Esophagus (tissue), 2 donors: ENCODE measurements around the gene RBM19. TPM values are rescaled to one million over a fixed set of nuclear protein-coding genes. Genes with fewer than 3 reads are reported as not detected.

Source experiments
- H3K27ac ChIP-seq, 2 donors: one replicate each; pipeline ENCODE4 v1.5.1; 2013; ENCODE audit warnings: low read depth in 2 of 2, mild to moderate bottlenecking in 2 of 2, inconsistent platforms in 1 of 2, low read length in 1 of 2, moderate library complexity in 1 of 2
- H3K27me3 ChIP-seq, 2 donors: one replicate each; pipeline ENCODE4 v1.6.1; 2013; ENCODE audit warnings: low read length in 2 of 2, control low read depth in 1 of 2, mild to moderate bottlenecking in 1 of 2; ENCODE audit not compliant: insufficient read depth in 2 of 2, control insufficient read depth in 1 of 2
- H3K36me3 ChIP-seq, 2 donors: one replicate each; pipeline ENCODE4 v1.6.1; 2013; ENCODE audit warnings: low read length in 1 of 2; ENCODE audit not compliant: control insufficient read depth in 2 of 2, insufficient read depth in 2 of 2
- H3K4me1 ChIP-seq, 2 donors: one replicate each; pipeline ENCODE4 v1.6.1; 2013; ENCODE audit warnings: low read length in 1 of 2; ENCODE audit not compliant: control insufficient read depth in 2 of 2, insufficient read depth in 2 of 2
- H3K4me3 ChIP-seq, 2 donors: one replicate each; pipeline ENCODE4 v1.5.1; 2013; ENCODE audit warnings: low read length in 2 of 2, mild to moderate bottlenecking in 2 of 2, low read depth in 1 of 2, moderate library complexity in 1 of 2
- H3K9me3 ChIP-seq, 2 donors: one replicate each; pipeline ENCODE4 v1.6.1; 2013; ENCODE audit warnings: mild to moderate bottlenecking in 2 of 2, low read depth in 1 of 2, low read length in 1 of 2, moderate library complexity in 1 of 2; ENCODE audit not compliant: control insufficient read depth in 2 of 2, insufficient read depth in 1 of 2
- WGBS, 2 donors: extraction: QIAGEN DNeasy Blood & Tissue Kit; methylation state at CpG; one replicate each; pipeline ENCODE4 v1.1.7; 2013; 5-methylcytosine and 5-hydroxymethylcytosine counted together
- polyA plus RNA-seq, 2 donors: library from polyadenylated mRNA; stranded (reverse); fragments of 200-250 nt; gene quantifications; one replicate each; pipeline ENCODE4 v1.2.3, GENCODE V29; 2013
- donor health status: healthy with polysubstance abuse.
- donor health status: Bipolar disorder and iron deficiency.

Gene RBM19
- polyA plus RNA-seq, 2 donors = 10.2 to 18.5 TPM

- H3K36me3 ChIP-seq = no peaks in the 10 kb centered on the region
- peaks cover 0 to 2% of the 10 kb centered on the region in 2 donors for H3K9me3 ChIP-seq
- no peak overlapping the region for H3K27ac ChIP-seq
- H3K27me3 ChIP-seq = peaks cover 0 to 2% of the 10 kb centered on the region in 2 donors
- no peak overlapping the region for H3K4me3 ChIP-seq
- WGBS, 2 donors = 80 to 83% methylated on average over 2 of the region's 2 CpGs
- no peaks in the 10 kb centered on the region for H3K4me1 ChIP-seq
Measured at GRCh38 chr12:113777751-113778150, 188.4 kb downstream of the RBM19 start.

GRCh38 chr12:113776536-113776935 is 189.6 kb downstream of the RBM19 start:
- Histone ChIP-seq H3K9me3 (peaks cover 0 to 2% of the 10 kb centered on the region in 2 donors), H3K4me3 (no peak overlapping the region), H3K27ac (no peak overlapping the region), H3K4me1 (no peaks in the 10 kb centered on the region), H3K27me3 (peaks cover 0 to 2% of the 10 kb centered on the region in 2 donors), H3K36me3 (no peaks in the 10 kb centered on the region)
- 86 to 89% methylated on average over 7 of the region's 7 CpGs for WGBS, 2 donors

GRCh38 chr12:113774526-113774925 is 191.6 kb downstream of the RBM19 start:
- no peak overlapping the region for H3K4me3 ChIP-seq
- no peak overlapping the region for H3K27ac ChIP-seq
- no peaks in the 10 kb centered on the region for H3K9me3 ChIP-seq
- H3K36me3 ChIP-seq = no peaks in the 10 kb centered on the region
- no peaks in the 10 kb centered on the region for H3K27me3 ChIP-seq
- 68 to 76% methylated on average over 5 of the region's 5 CpGs for WGBS, 2 donors
- H3K4me1 ChIP-seq = no peaks in the 10 kb centered on the region

- Histone ChIP-seq H3K4me1 (no peaks in the 10 kb centered on the region), H3K27me3 (no peaks in the 10 kb centered on the region), H3K4me3 (no peak overlapping the region), H3K36me3 (no peaks in the 10 kb centered on the region), H3K9me3 (no peaks in the 10 kb centered on the region), H3K27ac (no peak overlapping the region)
- WGBS, 2 donors = 65 to 74% methylated on average over 6 of the region's 6 CpGs
Measured at GRCh38 chr12:113772505-113773030, 193.6 kb downstream of the RBM19 start.

GRCh38 chr12:113770389-113770865 is 195.7 kb downstream of the RBM19 start:
- no peak overlapping the region for H3K27ac ChIP-seq
- H3K27me3 ChIP-seq = no peaks in the 10 kb centered on the region
- H3K4me3 ChIP-seq = no peak overlapping the region
- no peaks in the 10 kb centered on the region for H3K4me1 ChIP-seq
- no peaks in the 10 kb centered on the region for H3K36me3 ChIP-seq
- 62 to 64% methylated on average over 10 of the region's 10 CpGs for WGBS, 2 donors
- H3K9me3 ChIP-seq = no peaks in the 10 kb centered on the region

GRCh38 chr12:113769305-113769704 is 196.8 kb downstream of the RBM19 start:
- WGBS, 2 donors = 59 to 71% methylated on average over 9 of the region's 9 CpGs
- no peaks in the 10 kb centered on the region for H3K27me3 ChIP-seq

GRCh38 chr12:113768850-113769249 is 197.3 kb downstream of the RBM19 start:
- WGBS, 2 donors = 62 to 68% methylated on average over 6 of the region's 6 CpGs
- Histone ChIP-seq H3K4me1 (no peaks in the 10 kb centered on the region), H3K4me3 (no peak overlapping the region), H3K36me3 (no peaks in the 10 kb centered on the region), H3K27ac (no peak overlapping the region), H3K27me3 (peaks cover 0 to under 1% of the 10 kb centered on the region in 2 donors), H3K9me3 (no peaks in the 10 kb centered on the region)

More at GRCh38 chr12:113769305-113769704, 196.8 kb downstream of the RBM19 start:
- no peaks in the 10 kb centered on the region for H3K36me3 ChIP-seq
- no peaks in the 10 kb centered on the region for H3K4me1 ChIP-seq
- H3K4me3 ChIP-seq = no peak overlapping the region
- no peak overlapping the region for H3K27ac ChIP-seq
- no peaks in the 10 kb centered on the region for H3K9me3 ChIP-seq

- WGBS, 2 donors = 46 to 52% methylated on average over 10 of the region's 10 CpGs
- Histone ChIP-seq H3K27ac (no peak overlapping the region), H3K27me3 (peaks cover 0 to 5% of the 10 kb centered on the region in 2 donors), H3K9me3 (peaks cover 0 to 2% of the 10 kb centered on the region in 2 donors), H3K4me3 (no peak overlapping the region), H3K4me1 (no peaks in the 10 kb centered on the region), H3K36me3 (no peaks in the 10 kb centered on the region)
Measured at GRCh38 chr12:113766879-113767878, 198.9 kb downstream of the RBM19 start.
